ENCODE results near the gene TMCC1.

The TMCC1 gene

GRCh38 chr3:129740090-129740489 is 153.4 kb downstream of the TMCC1 start:
- ChIA-PET POLR2A (no interaction called here), CTCF (no interaction called here)
- DNase-seq (ENCODE audit: extremely low spot score): no peak
- no peak for TF ChIP-seq HDGF (IDR thresholded peaks at IDR 0.05; ENCODE audit: borderline replicate concordance)
- no peak for TF ChIP-seq SP1 (IDR thresholded peaks at IDR 0.05)
- no peak for TF ChIP-seq FOXM1 (IDR thresholded peaks at IDR 0.05; ENCODE audit: borderline replicate concordance)
- TF ChIP-seq FOXK2 (IDR thresholded peaks at IDR 0.05): no peak
- TF ChIP-seq, protein P1, sequence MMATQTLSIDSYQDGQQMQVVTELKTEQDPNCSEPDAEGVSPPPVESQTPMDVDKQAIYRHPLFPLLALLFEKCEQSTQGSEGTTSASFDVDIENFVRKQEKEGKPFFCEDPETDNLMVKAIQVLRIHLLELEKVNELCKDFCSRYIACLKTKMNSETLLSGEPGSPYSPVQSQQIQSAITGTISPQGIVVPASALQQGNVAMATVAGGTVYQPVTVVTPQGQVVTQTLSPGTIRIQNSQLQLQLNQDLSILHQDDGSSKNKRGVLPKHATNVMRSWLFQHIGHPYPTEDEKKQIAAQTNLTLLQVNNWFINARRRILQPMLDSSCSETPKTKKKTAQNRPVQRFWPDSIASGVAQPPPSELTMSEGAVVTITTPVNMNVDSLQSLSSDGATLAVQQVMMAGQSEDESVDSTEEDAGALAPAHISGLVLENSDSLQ (IDR thresholded peaks at IDR 0.05): no peak
- no peak for TF ChIP-seq NFRKB (IDR thresholded peaks at IDR 0.05)
- no peak for TF ChIP-seq ARNT (IDR thresholded peaks at IDR 0.05)

- POLR2A ChIA-PET: no interaction called here
- CTCF ChIA-PET: no interaction called here
- DNase-seq (ENCODE audit: extremely low spot score): no peak
- TF ChIP-seq CTBP1 (IDR thresholded peaks at IDR 0.05; ENCODE audit: borderline replicate concordance): no peak
- TF ChIP-seq LEF1 (IDR thresholded peaks at IDR 0.05; ENCODE audit: borderline replicate concordance): no peak
- TF ChIP-seq BHLHE40 (IDR thresholded peaks at IDR 0.05; ENCODE audit: borderline replicate concordance): no peak
- no peak for TF ChIP-seq SP1 (IDR thresholded peaks at IDR 0.05)
- TF ChIP-seq SUZ12 (IDR thresholded peaks at IDR 0.05): no peak
- TF ChIP-seq NFRKB (IDR thresholded peaks at IDR 0.05): no peak
- no peak for TF ChIP-seq ARNT (IDR thresholded peaks at IDR 0.05)
Observed at GRCh38 chr3:129739634-129740033, 153.9 kb downstream of the TMCC1 start.

DNA sequence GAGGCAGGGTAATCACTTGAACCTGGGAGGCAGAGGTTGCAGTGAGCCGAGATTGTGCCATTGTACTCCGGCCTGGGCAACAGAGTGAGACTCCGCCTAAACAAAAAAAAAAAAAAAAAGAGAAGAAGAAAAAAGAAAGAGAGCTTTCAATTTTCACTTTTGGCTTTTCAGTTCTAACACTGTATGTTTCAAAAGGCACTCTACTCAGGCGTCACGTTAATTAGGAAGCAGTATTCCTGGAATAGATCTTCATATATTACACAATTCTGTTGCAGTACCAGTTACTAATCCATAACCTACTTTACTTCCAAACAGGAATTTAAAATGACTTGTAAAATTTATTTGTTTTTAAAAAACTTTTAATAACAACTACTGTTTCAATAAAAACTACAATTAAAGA is 155.3 kb downstream of the TMCC1 start:
- CTCF ChIA-PET: no interaction called here

DNA sequence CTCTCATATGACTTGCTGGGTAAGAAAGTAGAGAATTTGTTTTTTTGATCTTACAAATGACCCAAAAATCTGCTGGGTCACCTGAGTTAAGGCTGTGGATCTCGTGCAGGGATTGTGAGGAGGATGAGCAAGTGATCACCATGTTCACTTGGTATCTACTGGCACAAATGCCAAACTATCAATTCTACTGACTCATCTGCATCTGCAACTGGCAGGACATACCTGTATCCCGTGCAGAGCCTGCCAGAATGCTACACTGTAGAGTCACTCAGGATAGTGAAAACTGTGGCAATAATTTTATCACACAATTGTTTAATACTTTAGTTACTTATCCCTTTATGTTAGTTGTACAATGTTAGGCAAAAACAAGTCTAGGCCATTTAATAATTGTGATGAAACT is 157.4 kb downstream of the TMCC1 start:
- DNase-seq (ENCODE audit: extremely low spot score): no peak
- CTCF ChIA-PET: interaction anchor here (0.6 to 1.0 kb wide), 2 partner anchors 9 to 45 kb away, joined by 3 read pairs; no protein-coding TSS in a partner anchor
- TF ChIP-seq NFRKB (IDR thresholded peaks at IDR 0.05) (no peak), SUZ12 (IDR thresholded peaks at IDR 0.05) (no peak), FOXM1 (IDR thresholded peaks at IDR 0.05; ENCODE audit: borderline replicate concordance) (no peak), FOXK2 (IDR thresholded peaks at IDR 0.05) (no peak), TARDBP (IDR thresholded peaks at IDR 0.05) (no peak), SP1 (IDR thresholded peaks at IDR 0.05) (no peak), LEF1 (IDR thresholded peaks at IDR 0.05; ENCODE audit: borderline replicate concordance) (no peak), BHLHE40 (IDR thresholded peaks at IDR 0.05; ENCODE audit: borderline replicate concordance) (no peak), L3MBTL2 (conservative IDR thresholded peaks at IDR 0.05) (no peak), FOXA1 (IDR thresholded peaks at IDR 0.05) (no peak), ELF4 (IDR thresholded peaks at IDR 0.05) (no peak)
- TF ChIP-seq, protein P1 (IDR thresholded peaks at IDR 0.05): no peak
- POLR2A ChIA-PET: no interaction called here

More for the DNA sequence above, 155.3 kb downstream of the TMCC1 start:
- no peak for TF ChIP-seq CTBP1 (IDR thresholded peaks at IDR 0.05; ENCODE audit: borderline replicate concordance)
- TF ChIP-seq NFRKB (IDR thresholded peaks at IDR 0.05): no peak
- TF ChIP-seq ARNT (IDR thresholded peaks at IDR 0.05): no peak
- TF ChIP-seq LEF1 (IDR thresholded peaks at IDR 0.05; ENCODE audit: borderline replicate concordance): no peak
- TF ChIP-seq SP1 (IDR thresholded peaks at IDR 0.05): no peak
- no peak for TF ChIP-seq TARDBP (IDR thresholded peaks at IDR 0.05)
- no peak for TF ChIP-seq HDGF (IDR thresholded peaks at IDR 0.05; ENCODE audit: borderline replicate concordance)
- no peak for TF ChIP-seq SUZ12 (IDR thresholded peaks at IDR 0.05)
- TF ChIP-seq ELF4 (IDR thresholded peaks at IDR 0.05): no peak
- TF ChIP-seq, protein P1 (IDR thresholded peaks at IDR 0.05): no peak
- no peak for TF ChIP-seq BHLHE40 (IDR thresholded peaks at IDR 0.05; ENCODE audit: borderline replicate concordance)
- TF ChIP-seq FOXM1 (IDR thresholded peaks at IDR 0.05; ENCODE audit: borderline replicate concordance): no peak
- no peak for TF ChIP-seq ZNF384 (IDR thresholded peaks at IDR 0.05)
- TF ChIP-seq FOXA1 (IDR thresholded peaks at IDR 0.05): no peak
- no peak for TF ChIP-seq FOXK2 (IDR thresholded peaks at IDR 0.05)
- no peak for TF ChIP-seq L3MBTL2 (conservative IDR thresholded peaks at IDR 0.05)
- POLR2A ChIA-PET: no interaction called here
- DNase-seq (ENCODE audit: extremely low spot score): no peak

DNA sequence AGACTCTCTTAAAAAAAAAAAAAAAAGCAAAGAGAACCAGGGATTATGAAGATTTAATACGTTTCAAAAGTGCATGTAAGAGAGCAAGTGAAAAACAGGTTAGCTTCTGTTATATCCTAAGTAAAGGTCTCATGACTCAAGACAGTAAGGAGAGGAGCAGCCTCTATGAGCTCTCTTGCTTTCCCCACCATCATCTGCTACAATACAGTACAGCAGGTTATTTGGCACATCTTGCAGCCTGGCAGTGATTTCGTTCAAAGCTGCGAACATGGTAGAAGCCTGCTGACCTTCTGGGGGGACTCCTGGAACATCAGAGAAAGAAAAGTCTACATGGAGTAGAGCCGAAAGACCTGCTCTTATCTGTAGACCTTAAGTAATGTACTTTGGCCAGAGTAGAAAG is 157.9 kb downstream of the TMCC1 start:
- no peak for TF ChIP-seq SP1 (IDR thresholded peaks at IDR 0.05)
- DNase-seq (ENCODE audit: extremely low spot score): no peak
- ChIA-PET CTCF (interaction anchor here (0.6 to 1.0 kb wide), 2 partner anchors 10 to 45 kb away, joined by 3 read pairs; no protein-coding TSS in a partner anchor), POLR2A (no interaction called here)

DNA sequence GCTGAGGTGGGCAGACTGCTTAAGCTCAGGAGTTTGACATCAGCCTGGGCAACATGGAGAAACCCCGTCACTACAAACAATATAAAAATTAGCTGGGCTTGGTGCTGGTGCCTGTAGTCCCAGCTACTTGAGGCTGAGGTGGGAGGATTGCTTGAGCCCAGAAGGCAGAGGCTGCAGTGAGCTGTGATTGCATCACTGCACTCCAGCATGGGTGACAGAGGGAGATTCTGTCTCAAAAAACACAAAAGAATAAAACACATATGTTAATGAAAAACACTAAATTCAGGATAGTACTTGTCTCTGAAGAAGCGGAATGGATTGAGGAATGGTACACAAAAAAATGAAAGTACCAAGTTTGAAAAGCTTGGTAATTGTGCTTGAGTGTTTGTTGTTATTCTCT is 159.1 kb downstream of the TMCC1 start:
- CTCF ChIA-PET: interaction anchor here (0.8 kb wide), 1 partner anchor 1261 kb away, joined by 4 read pairs; no protein-coding TSS in a partner anchor
- POLR2A ChIA-PET: no interaction called here
- TF ChIP-seq FOXM1 (IDR thresholded peaks at IDR 0.05; ENCODE audit: borderline replicate concordance): no peak
- no peak for TF ChIP-seq BHLHE40 (IDR thresholded peaks at IDR 0.05; ENCODE audit: borderline replicate concordance)
- no peak for TF ChIP-seq ELF4 (IDR thresholded peaks at IDR 0.05)
- TF ChIP-seq, protein P1 (IDR thresholded peaks at IDR 0.05): no peak
- TF ChIP-seq SP1 (IDR thresholded peaks at IDR 0.05): no peak
- no peak for TF ChIP-seq ARNT (IDR thresholded peaks at IDR 0.05)
- no peak for TF ChIP-seq FOXK2 (IDR thresholded peaks at IDR 0.05)
- no peak for TF ChIP-seq CTBP1 (IDR thresholded peaks at IDR 0.05; ENCODE audit: borderline replicate concordance)
- TF ChIP-seq L3MBTL2 (conservative IDR thresholded peaks at IDR 0.05): no peak
- no peak for TF ChIP-seq FOXA1 (IDR thresholded peaks at IDR 0.05)
- no peak for TF ChIP-seq LEF1 (IDR thresholded peaks at IDR 0.05; ENCODE audit: borderline replicate concordance)
- TF ChIP-seq ZNF384 (IDR thresholded peaks at IDR 0.05): no peak
- TF ChIP-seq SUZ12 (IDR thresholded peaks at IDR 0.05): no peak
- TF ChIP-seq HDGF (IDR thresholded peaks at IDR 0.05; ENCODE audit: borderline replicate concordance): no peak
- TF ChIP-seq TARDBP (IDR thresholded peaks at IDR 0.05): no peak
- no peak for TF ChIP-seq NFRKB (IDR thresholded peaks at IDR 0.05)
- DNase-seq (ENCODE audit: extremely low spot score): no peak
